GM21526 (cell line): ENCODE measurements around the gene PTGIS.

Experiments used
- ATAC-seq: cut with Tn5 transposase; IDR thresholded peaks from one replicate; pipeline ENCODE4 v1.9.1; 2021; ENCODE audit warnings: moderate library complexity; ENCODE audit not compliant: unreplicated experiment, low FRiP score

PTGIS gene

GRCh38 chr20:49534255-49534712, 33.7 kb downstream of the PTGIS start:
- ATAC-seq = no peak

- no peak for ATAC-seq
Observed at GRCh38 chr20:49532285-49532946, 35.5 kb downstream of the PTGIS start.

DNA sequence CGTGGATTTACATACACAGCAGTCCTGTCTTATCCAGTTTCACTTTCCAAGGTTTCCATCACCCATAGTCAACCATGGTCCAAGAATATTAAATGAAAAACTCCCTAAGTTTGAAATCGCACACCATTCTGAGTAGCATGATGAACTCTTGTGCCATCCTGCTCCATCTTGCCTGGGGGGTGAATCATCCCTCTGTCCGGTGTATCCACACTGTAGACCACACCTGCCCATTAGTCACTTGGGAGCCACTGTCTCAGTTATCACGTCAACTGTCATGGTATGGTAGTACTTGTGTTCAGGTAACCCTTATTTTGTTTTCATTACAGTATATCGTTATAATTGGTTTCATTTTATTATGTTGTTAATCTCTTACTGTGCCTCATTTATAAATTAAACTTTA, 38.5 kb downstream of the PTGIS start:
- ATAC-seq = no peak

GRCh38 chr20:49526568-49526967, 41.4 kb downstream of the PTGIS start:
- no peak for ATAC-seq

DNA sequence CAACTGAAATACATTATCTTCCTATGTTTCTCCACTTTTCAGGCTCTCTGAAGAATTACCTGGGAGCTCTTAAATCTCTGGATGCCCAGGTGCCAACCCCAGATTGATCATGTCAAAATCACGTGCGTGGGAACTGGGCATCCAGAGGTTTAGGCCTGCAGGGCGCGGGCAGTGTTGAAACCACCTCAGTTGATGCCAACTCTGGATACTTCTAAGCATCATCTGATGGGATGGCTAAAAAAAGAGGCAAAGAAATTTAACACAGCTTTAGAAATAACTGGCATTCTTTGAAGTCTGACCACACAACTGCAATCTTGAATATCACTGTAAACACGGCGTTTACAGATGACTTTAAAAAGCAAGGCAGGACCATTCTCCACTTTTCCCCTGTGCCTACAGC, 41.9 kb downstream of the PTGIS start:
- no peak for ATAC-seq

GRCh38 chr20:49523767-49524360, 44.1 kb downstream of the PTGIS start:
- ATAC-seq = no peak

DNA sequence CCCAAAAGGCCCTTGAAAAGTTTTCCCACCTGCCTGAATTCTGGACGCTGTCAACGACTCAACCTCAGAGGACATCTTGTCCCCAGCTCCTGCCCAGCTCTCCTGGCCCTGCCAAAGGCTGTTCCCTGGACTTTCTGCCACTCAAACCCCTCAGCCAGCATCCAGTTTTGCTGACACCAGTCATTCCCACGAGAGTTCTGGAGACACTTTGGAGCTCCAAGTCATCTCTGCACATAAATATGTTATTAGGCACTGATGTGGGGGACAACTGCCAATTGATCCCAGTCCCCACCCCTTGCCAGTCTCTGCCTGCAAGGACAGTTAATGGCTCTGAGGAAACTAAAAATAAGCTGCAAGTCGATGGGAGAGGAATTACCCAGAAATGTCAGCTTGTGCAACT, 46.6 kb downstream of the PTGIS start:
- ATAC-seq = no peak

DNA sequence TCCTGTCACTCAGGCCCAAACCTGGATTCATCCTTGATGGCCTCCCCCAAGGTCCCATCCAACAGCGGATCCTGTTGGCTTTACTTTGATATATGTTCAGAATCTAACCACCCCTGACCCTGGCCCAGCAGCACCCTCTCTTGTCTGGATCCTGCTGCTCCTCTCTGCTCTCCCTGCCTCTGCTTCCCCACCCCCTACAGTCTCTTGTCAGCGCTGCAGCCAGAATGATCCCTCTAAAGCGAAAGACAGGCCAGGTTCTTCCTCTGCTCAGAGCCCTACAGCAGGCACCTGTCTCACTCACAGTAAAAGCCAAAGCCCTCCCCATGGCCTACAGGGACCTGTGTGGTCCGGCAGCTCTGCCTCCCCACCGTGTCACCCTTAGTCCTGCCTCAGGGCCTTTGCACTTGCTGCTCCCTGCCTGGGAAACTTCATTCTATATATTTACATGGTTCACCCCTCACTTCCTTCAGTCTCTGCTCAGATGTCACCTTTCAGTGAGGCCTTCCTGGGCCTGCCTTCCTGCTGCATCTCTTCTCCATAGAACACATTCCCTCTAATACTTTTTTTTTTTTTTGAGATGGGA, 48.1 kb downstream of the PTGIS start:
- no peak for ATAC-seq

- no peak for ATAC-seq
Observed at GRCh38 chr20:49519212-49519712, 48.7 kb downstream of the PTGIS start.

GRCh38 chr20:49518576-49518975, 49.4 kb downstream of the PTGIS start:
- no peak for ATAC-seq

DNA sequence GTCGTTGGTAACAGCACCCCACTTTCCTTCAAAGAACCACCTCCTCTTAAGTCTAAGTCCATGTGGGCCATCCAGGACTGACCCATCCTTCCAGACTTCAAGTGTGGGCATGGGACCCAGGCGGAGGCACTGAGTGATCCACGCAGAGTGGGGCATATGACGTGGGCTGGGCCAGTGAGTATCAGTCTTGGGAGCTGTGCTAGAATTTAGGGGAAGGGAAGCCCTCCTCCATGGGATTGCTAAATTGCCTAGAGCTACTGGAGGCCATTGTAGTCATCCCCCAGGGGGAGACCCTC, 50.2 kb downstream of the PTGIS start:
- ATAC-seq = no peak

DNA sequence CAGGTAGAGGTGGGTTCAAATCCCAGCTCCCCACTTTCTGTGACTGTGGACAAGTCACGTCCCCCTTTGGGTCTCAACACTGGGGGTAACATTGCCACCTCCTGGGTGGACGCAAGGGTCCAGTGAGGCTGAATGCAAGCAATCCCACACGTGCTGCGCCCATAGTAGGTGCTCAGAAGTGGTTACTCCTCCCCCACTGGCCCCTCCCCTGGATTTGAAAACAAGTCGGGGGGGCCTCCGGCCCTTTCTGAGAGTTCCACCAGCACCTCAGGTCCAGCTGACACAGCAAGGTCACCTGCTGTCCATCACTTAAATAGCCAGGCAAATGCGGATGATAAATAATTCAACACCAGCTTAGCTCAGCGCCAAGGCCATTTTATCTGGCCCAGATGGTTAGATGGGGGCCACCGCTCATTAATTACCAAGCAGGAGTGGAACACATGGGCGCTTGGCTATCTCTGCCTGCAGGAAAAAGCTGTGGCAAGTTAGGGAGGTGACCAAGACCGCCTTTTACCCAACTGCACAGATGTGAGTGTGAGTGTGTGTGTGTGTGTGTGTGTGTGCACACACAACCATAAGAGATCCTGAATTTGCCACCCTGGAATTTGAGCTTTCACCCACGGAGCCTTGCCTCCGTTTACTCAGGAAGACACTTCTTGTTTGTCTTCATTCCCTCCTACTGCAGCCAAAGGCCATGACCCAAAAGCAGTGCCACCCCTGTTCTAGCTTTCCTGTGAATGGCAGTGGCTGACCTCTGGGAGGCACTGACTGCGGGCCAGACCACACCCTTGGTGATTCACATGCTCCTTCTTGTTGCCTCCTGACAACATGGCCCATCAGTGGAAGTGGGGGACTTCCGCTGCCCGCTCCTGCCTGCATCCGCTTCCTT, 50.8 kb downstream of the PTGIS start:
- no peak for ATAC-seq

GRCh38 chr20:49515586-49515985, 52.4 kb downstream of the PTGIS start:
- ATAC-seq = no peak

GRCh38 chr20:49513517-49513916, 54.4 kb downstream of the PTGIS start:
- ATAC-seq = no peak

DNA sequence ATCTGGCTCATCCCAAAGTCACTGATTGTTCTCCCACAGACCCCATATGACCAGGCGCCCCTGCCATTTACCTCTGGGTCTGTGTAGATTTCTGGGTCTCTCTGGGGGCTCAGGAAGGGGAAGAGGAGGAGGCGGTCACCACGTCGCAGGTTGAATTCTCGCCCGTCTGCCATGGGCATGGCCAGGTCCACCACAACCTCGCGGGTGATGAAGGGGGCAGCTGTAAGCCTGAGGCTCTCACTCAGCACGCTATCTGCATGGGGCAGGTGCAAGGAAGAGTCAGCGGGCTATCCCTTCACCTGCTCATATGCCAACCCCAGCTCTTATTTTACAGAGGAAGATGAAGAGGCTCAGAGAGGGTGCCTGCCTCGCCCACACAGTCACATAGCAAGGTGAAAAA, 54.9 kb downstream of the PTGIS start:
- no peak for ATAC-seq

- ATAC-seq = no peak
Observed at GRCh38 chr20:49511788-49512525, 56.0 kb downstream of the PTGIS start.

DNA sequence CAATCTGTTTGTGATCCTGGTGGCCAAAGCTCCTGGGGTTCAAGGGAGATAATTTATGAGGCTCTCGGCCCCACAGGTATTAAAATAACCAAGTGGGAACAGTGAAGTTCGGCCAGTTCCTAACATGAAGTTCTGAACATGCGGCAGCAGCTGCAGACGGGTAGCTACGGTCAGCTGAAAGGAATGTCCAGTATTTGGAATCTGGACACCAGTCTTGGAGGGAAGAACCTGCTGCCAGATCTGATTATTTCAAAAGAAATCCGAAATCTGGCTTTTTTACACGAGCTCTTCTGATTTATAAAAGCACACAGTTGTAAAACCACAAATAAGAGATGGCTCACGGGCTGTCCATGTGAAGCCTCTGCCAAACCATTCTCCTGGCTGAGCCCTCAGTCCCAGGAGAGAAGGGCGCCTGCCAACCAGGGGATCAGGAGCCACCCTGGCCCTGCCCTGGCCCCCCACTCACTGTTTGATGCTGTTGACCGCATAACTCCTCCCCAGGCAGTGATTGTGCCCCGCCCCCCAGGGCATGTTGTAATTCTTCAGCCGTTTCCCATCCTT, 57.3 kb downstream of the PTGIS start:
- no peak for ATAC-seq

GRCh38 chr20:49508435-49509199, 59.3 kb downstream of the PTGIS start:
- ATAC-seq = no peak

- no peak for ATAC-seq
Observed at GRCh38 chr20:49507741-49508434, 60.0 kb downstream of the PTGIS start.
